Neutrophil (primary cell): ENCODE measurements around the gene SLC6A1.

Experiments
- H3K27ac ChIP-seq: fragments of 200-600 bp; sonication (generic); 2 replicates; pipeline ENCODE4 v1.5.1; 2016; ENCODE audit warnings: mild to moderate bottlenecking, moderate library complexity
- H3K27me3 ChIP-seq: fragments of 200-600 bp; sonication (generic); 2 replicates; pipeline ENCODE4 v1.6.0; 2016; ENCODE audit warnings: mild to moderate bottlenecking
- H3K36me3 ChIP-seq: fragments of 200-600 bp; sonication (generic); 2 replicates; pipeline ENCODE4 v1.5.1; 2017
- H3K4me1 ChIP-seq, 2 experiments: fragments of 200-600 bp in 1 of 2; sonication (generic) in 1 of 2; 1 replicate in 1 of 2; 2 replicates in 1 of 2; pipeline versions ENCODE4 v1.5.1 to v1.6.1; 2013 to 2016; ENCODE audit warnings: low read depth in 1 of 2, low read length in 1 of 2, mild to moderate bottlenecking in 1 of 2, moderate library complexity in 1 of 2; ENCODE audit not compliant: control insufficient read depth in 1 of 2, insufficient read depth in 1 of 2
- H3K4me3 ChIP-seq, 2 experiments: fragments of 200-600 bp in 1 of 2; sonication (generic) in 1 of 2; 1 replicate in 1 of 2; 2 replicates in 1 of 2; pipeline ENCODE4 v1.5.1; 2013 to 2016; ENCODE audit warnings: low read depth in 1 of 2, low read length in 1 of 2, mild to moderate bottlenecking in 1 of 2, moderate library complexity in 1 of 2
- H3K9me3 ChIP-seq: fragments of 200-600 bp; sonication (generic); 2 replicates; pipeline ENCODE4 v1.5.1; 2016
- CTCF ChIP-seq: fragments of 200-600 bp; sonication (generic); IDR thresholded peaks from 2 replicates; pipeline ENCODE4 v1.5.1; 2016; ENCODE audit warnings: antibody characterized with exemption

Gene SLC6A1

GRCh38 chr3:10972072-10972782 is 20.3 kb upstream of the SLC6A1 start:
- H3K27ac ChIP-seq = no peak overlapping the region
- H3K4me1 ChIP-seq = no peaks in the 10 kb centered on the region
- no peaks in the 10 kb centered on the region for H3K9me3 ChIP-seq
- H3K27me3 ChIP-seq = peaks cover 96% of the 10 kb centered on the region
- H3K4me3 ChIP-seq = no peak overlapping the region
- TF ChIP-seq CTCF = no peak
- no peaks in the 10 kb centered on the region for H3K36me3 ChIP-seq

GRCh38 chr3:10973046-10973595 is 19.4 kb upstream of the SLC6A1 start:
- Histone ChIP-seq H3K9me3 (no peaks in the 10 kb centered on the region), H3K27ac (no peak overlapping the region), H3K4me3 (no peak overlapping the region), H3K4me1 (no peaks in the 10 kb centered on the region), H3K27me3 (peaks cover 97% of the 10 kb centered on the region), H3K36me3 (no peaks in the 10 kb centered on the region)
- TF ChIP-seq CTCF = no peak

GRCh38 chr3:10974131-10974530 is 18.4 kb upstream of the SLC6A1 start:
- no peaks in the 10 kb centered on the region for H3K9me3 ChIP-seq
- H3K27me3 ChIP-seq = peaks cover 92% of the 10 kb centered on the region
- H3K27ac ChIP-seq = no peak overlapping the region
- no peaks in the 10 kb centered on the region for H3K4me1 ChIP-seq
- TF ChIP-seq CTCF = no peak
- no peak overlapping the region for H3K4me3 ChIP-seq
- no peaks in the 10 kb centered on the region for H3K36me3 ChIP-seq

GRCh38 chr3:10974746-10975375 is 17.7 kb upstream of the SLC6A1 start:
- no peak for TF ChIP-seq CTCF
- H3K27ac ChIP-seq = no peak overlapping the region
- peaks cover 88% of the 10 kb centered on the region for H3K27me3 ChIP-seq
- H3K9me3 ChIP-seq = no peaks in the 10 kb centered on the region
- H3K4me1 ChIP-seq = no peaks in the 10 kb centered on the region
- H3K4me3 ChIP-seq = no peak overlapping the region
- no peaks in the 10 kb centered on the region for H3K36me3 ChIP-seq

GRCh38 chr3:10975695-10976234 is 16.8 kb upstream of the SLC6A1 start:
- no peak for TF ChIP-seq CTCF
- H3K9me3 ChIP-seq = no peaks in the 10 kb centered on the region
- H3K36me3 ChIP-seq = no peaks in the 10 kb centered on the region
- H3K4me1 ChIP-seq = no peaks in the 10 kb centered on the region
- H3K27ac ChIP-seq = no peak overlapping the region
- no peak overlapping the region for H3K4me3 ChIP-seq
- H3K27me3 ChIP-seq = peaks cover 90% of the 10 kb centered on the region
